Hematopoietic multipotent progenitor cell (in vitro differentiated cells): ENCODE data around the gene ATG10. TPM values are rescaled to one million over a fixed set of nuclear protein-coding genes. Genes with fewer than 3 reads are reported as not detected.
A peak's percentile ranks its signal among the peaks of the same experiment; 100 is the strongest.

Experiments
- DNase-seq, 3 donors: peaks; one replicate each; pipeline ENCODE4 v3.0.0-alpha.2; 2011 to 2015; ENCODE audit warnings: low read depth in 2 of 3, low spot score in 2 of 3
- total RNA-seq: library from RNA; depleted of rRNA; stranded (reverse); fragments of >200 nt; gene quantifications from one replicate; pipeline ENCODE4 v1.2.3, GENCODE V29; 2012

Gene ATG10
- total RNA-seq, 1 donor, result 8.6 TPM

- DNase-seq, result no peak
These were observed 232.7 kb downstream of the ATG10 start for GRCh38 chr5:82204567-82204966.

GRCh38 chr5:82205005-82205404, 233.2 kb downstream of the ATG10 start:
- DNase-seq, result no peak

GRCh38 chr5:82208371-82208770, 236.5 kb downstream of the ATG10 start:
- peak in 1 of 3 donors; percentile 73 for DNase-seq

- no peak for DNase-seq
These were observed 240.2 kb downstream of the ATG10 start for GRCh38 chr5:82211855-82212572.

- DNase-seq, result no peak
These were observed 246.1 kb downstream of the ATG10 start for GRCh38 chr5:82217917-82218316.

GRCh38 chr5:82218374-82219156, 246.7 kb downstream of the ATG10 start:
- no peak for DNase-seq

GRCh38 chr5:82221020-82221419, 249.2 kb downstream of the ATG10 start:
- DNase-seq, result no peak

- DNase-seq, result no peak
These were observed 251.1 kb downstream of the ATG10 start for GRCh38 chr5:82222597-82223574.

GRCh38 chr5:82225525-82226172, 253.8 kb downstream of the ATG10 start:
- DNase-seq, result peak; percentile 41 to 80 (median 61)

- no peak for DNase-seq
These were observed 263.1 kb downstream of the ATG10 start for GRCh38 chr5:82234885-82235284.

- DNase-seq, result no peak
These were observed 272.3 kb downstream of the ATG10 start for GRCh38 chr5:82244151-82244550.

GRCh38 chr5:82244854-82245635, 273.2 kb downstream of the ATG10 start:
- DNase-seq, result no peak

GRCh38 chr5:82246960-82247574, 275.2 kb downstream of the ATG10 start:
- peak in 1 of 3 donors; percentile 16 for DNase-seq

GRCh38 chr5:82252744-82253143, 280.9 kb downstream of the ATG10 start:
- DNase-seq, result no peak

- DNase-seq, result no peak
These were observed 284.0 kb downstream of the ATG10 start for GRCh38 chr5:82255844-82256243.

GRCh38 chr5:82257247-82257646, 285.4 kb downstream of the ATG10 start:
- DNase-seq, result no peak

- DNase-seq, result no peak
These were observed 285.9 kb downstream of the ATG10 start for GRCh38 chr5:82257729-82258128.

GRCh38 chr5:82259172-82259800, 287.5 kb downstream of the ATG10 start:
- DNase-seq, result peak in 2 of 3 donors; percentile 14 to 49

- no peak for DNase-seq
These were observed 293.2 kb downstream of the ATG10 start for GRCh38 chr5:82265047-82265446.
